ENCODE results near the gene CCDC171.

DNA sequence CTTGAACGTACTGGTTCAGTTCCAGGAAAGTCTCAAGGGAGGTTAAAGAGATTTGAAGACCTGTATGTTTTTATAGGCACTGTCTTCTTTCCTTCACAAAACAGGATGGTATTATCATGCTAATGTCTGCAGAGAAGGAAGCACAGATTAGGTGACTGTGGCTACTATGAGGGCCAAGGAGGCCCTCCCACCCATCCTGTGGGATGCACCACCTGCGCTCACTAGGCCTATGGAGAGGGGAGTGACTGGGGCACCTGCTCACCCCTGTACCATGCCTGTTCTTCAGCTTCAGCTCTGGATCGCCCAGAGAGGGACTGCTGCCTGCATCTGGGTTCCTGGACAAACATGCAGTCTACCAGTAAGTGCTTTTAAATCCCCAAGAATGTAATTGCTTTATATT lies 469.4 kb downstream of the CCDC171 start:
- TF ChIP-seq, protein P1, sequence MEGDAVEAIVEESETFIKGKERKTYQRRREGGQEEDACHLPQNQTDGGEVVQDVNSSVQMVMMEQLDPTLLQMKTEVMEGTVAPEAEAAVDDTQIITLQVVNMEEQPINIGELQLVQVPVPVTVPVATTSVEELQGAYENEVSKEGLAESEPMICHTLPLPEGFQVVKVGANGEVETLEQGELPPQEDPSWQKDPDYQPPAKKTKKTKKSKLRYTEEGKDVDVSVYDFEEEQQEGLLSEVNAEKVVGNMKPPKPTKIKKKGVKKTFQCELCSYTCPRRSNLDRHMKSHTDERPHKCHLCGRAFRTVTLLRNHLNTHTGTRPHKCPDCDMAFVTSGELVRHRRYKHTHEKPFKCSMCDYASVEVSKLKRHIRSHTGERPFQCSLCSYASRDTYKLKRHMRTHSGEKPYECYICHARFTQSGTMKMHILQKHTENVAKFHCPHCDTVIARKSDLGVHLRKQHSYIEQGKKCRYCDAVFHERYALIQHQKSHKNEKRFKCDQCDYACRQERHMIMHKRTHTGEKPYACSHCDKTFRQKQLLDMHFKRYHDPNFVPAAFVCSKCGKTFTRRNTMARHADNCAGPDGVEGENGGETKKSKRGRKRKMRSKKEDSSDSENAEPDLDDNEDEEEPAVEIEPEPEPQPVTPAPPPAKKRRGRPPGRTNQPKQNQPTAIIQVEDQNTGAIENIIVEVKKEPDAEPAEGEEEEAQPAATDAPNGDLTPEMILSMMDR (IDR thresholded peaks at IDR 0.05), result no peak
- TF ChIP-seq POLR2A (IDR thresholded peaks at IDR 0.05), result no peak

Measured in right lobe of liver (tissue), 4 donors.